ENCODE data around the gene PTGES2.

- TF ChIP-seq, protein P1, sequence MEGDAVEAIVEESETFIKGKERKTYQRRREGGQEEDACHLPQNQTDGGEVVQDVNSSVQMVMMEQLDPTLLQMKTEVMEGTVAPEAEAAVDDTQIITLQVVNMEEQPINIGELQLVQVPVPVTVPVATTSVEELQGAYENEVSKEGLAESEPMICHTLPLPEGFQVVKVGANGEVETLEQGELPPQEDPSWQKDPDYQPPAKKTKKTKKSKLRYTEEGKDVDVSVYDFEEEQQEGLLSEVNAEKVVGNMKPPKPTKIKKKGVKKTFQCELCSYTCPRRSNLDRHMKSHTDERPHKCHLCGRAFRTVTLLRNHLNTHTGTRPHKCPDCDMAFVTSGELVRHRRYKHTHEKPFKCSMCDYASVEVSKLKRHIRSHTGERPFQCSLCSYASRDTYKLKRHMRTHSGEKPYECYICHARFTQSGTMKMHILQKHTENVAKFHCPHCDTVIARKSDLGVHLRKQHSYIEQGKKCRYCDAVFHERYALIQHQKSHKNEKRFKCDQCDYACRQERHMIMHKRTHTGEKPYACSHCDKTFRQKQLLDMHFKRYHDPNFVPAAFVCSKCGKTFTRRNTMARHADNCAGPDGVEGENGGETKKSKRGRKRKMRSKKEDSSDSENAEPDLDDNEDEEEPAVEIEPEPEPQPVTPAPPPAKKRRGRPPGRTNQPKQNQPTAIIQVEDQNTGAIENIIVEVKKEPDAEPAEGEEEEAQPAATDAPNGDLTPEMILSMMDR (IDR thresholded peaks at IDR 0.05), result no peak
- TF ChIP-seq POLR2A (IDR thresholded peaks at IDR 0.05), result peak in 1 of 2 donors; percentile 32
These were observed at the start of gene PTGES2 for GRCh38 chr9:128127568-128127989.
